ENCODE measurements around the gene ARHGAP18.
A peak's percentile ranks its signal among the peaks of the same experiment; 100 is the strongest.

The ARHGAP18 gene, protein sequence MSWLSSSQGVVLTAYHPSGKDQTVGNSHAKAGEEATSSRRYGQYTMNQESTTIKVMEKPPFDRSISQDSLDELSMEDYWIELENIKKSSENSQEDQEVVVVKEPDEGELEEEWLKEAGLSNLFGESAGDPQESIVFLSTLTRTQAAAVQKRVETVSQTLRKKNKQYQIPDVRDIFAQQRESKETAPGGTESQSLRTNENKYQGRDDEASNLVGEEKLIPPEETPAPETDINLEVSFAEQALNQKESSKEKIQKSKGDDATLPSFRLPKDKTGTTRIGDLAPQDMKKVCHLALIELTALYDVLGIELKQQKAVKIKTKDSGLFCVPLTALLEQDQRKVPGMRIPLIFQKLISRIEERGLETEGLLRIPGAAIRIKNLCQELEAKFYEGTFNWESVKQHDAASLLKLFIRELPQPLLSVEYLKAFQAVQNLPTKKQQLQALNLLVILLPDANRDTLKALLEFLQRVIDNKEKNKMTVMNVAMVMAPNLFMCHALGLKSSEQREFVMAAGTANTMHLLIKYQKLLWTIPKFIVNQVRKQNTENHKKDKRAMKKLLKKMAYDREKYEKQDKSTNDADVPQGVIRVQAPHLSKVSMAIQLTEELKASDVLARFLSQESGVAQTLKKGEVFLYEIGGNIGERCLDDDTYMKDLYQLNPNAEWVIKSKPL

DNA sequence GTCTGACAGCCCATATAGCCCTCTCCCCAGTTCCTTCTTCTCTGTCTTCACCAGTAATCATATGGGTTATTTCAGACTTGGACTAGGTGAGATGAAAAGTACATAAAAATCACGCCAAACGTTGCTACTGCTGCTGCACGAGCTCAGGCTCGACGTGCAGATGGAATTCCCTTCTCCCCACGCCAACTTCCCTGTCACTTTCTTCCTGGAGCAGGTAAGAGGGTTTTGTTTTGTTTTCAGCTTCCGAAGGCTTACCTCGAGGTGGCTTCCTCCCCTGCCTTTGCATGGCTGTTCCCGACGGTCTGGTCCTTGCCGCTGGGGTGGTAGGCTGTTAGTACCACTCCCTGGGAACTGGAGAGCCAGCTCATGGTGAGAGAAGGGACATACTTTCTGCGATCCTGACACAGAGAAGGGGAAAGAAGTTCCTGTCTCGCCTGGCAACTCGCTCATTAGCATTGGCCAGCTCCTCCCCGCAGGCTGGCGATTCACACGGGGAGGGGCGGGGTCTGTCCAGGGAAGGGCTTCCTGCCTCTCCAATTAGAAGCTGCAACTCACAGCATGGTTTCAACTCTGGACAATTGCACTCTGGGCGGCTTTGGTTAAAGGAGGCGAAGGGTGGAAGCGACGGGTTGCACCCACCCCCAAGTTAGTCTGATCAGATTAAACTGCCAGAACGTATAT lies at the start of gene ARHGAP18:
TSS of gene ARHGAP18 (minus strand) at position 409 of the 681 bp plus-strand sequence. CDS start at position 368, 41 bp downstream.
- DNase-seq, result peak; percentile 73

DNA sequence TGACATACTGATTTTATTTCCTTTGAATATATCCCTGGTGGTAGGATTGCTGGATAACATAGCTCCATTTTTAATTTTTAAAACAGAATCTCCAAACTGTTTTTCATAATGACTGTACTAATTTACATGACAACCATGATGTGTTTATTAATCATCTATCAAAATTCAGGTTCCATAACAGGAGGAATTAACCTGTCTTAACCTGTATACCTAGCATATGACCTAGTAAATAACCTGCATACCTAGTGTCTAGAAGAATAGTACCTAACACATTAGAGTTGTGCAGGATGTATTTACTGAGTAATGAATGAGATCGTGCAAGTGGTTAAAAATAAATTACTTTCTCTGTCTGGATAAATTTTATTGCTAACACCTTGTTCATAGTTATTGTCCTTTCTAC lies 45.8 kb upstream of the ARHGAP18 start:
- no peak for DNase-seq

DNA sequence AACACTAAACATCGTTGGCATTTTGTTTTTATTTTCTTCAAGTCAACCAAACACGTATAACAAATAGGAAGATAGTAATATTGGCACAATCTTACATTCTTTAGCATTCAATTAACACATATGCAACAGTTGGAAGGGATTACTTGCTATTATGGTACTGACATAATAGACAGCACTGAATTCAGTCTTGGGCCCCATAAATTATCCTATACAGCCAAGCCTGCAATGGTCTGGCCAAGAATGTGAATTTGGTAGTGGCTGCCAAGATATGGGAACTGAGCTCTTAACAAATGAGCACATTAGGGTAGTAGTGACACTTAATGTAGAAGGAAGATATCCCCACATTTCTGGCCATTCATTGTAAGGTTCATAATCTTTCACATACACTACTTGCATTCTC lies 44.8 kb upstream of the ARHGAP18 start:
- DNase-seq, result no peak

DNA sequence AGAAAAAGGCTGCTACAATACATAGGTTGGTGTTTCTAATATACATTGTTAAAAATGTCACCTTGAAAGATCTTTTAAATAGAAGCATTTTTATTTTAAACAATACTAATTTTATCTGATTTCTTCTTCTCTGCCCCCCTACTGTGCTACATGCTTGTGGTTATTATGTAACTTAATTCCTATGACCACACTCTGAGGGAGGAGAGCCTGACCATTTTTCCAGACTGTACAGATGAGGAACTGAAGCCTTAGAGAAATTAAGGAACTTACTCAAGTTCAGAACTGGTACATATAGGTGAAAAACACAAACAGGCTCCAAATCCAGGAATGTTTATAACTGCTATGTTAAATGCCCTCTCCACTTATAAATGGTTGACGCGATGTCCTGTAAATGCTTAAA lies 43.4 kb upstream of the ARHGAP18 start:
- no peak for DNase-seq

DNA sequence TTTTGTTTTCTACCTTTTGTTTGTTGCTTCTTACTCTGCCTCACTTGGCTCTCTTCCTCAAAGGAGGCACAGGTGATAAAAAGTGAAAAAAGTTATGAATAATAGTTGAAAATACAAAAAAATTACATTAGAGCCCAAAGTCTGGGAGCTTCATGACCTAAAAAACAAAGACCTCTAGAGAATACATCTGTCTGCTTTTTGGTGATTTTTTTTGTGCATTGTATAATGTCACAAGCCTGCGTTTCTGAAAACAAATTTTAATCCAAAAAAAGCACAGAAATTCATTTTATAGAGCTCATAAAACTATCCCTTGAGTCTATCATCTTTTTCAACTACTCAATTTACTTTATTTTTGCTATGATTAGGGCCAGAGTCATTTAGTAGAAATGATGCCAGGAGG lies 41.4 kb upstream of the ARHGAP18 start:
- DNase-seq, result no peak

DNA sequence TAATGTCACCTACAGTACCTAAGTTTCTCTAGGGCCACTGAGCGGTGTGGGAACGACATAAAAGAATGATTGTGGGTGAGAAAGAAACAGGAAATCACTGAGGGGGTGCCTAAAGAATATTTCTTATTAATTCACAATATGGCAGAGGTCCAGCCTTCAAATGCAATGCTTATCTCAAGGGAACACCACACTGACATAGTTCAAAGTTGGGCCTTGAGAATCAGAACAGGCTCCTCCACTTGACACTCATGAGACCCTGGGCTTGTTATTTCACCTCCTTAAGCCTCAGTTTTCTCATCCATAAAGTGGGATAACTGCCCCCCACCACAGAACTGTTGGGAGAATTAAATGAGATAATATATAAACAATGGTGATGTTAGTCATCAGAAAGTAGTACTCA lies 40.4 kb upstream of the ARHGAP18 start:
- DNase-seq, result no peak

DNA sequence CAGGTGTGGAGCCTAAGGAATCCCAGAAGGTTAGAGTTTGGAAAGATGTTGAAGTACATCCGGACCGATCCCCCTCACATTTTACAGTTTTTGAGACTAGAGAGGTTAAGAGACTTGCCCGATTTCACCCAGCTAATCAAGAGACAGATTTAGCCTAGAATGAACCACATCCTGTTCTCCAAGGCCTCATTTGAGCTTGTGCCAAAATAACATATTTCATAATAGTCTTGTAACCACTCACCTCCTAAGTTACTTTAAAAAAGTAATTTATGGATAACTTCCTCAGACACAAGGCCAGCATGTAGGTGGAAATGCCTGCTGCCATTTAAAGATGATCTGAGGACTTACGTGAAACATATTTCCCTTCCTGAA lies 39.8 kb upstream of the ARHGAP18 start:
- DNase-seq, result no peak

DNA sequence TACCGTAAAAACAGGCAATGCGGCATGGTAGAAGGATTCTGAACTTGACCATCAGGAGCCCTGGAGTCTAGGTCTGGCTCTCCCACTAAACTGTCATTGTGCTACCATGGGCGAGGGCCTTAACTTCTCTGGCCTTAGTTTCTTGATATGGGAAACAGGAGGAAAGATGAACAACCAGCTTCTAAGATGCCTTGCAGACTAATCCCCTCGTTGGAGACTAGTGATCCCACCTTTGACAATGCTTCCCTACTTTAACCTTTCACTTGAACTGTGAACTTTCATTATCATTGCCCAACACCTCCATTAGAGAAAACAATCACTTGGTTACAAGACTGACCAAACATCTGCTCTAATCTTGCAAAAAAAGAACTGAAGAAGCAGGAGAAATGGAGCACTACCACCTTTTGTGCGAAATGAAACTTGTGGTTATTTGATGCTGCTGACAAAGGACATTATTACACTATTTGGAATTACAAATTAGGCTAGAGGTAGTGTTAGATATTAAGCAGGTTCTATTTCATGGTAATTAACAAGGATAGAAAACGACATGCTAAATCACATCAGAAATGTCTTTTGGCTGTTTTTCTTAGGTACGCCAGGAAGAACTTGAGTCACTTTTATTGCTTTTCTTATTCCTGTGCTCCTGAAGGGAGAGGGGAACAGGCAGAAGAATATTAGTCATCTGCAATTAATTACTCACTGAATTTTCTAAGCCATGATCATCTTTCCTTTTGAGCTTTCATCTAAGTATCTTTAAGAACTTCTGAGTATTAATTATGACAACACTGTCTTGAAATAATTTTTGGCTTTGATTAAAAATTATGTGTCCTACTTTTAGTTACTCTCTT lies 39.1 kb upstream of the ARHGAP18 start:
- DNase-seq, result no peak

DNA sequence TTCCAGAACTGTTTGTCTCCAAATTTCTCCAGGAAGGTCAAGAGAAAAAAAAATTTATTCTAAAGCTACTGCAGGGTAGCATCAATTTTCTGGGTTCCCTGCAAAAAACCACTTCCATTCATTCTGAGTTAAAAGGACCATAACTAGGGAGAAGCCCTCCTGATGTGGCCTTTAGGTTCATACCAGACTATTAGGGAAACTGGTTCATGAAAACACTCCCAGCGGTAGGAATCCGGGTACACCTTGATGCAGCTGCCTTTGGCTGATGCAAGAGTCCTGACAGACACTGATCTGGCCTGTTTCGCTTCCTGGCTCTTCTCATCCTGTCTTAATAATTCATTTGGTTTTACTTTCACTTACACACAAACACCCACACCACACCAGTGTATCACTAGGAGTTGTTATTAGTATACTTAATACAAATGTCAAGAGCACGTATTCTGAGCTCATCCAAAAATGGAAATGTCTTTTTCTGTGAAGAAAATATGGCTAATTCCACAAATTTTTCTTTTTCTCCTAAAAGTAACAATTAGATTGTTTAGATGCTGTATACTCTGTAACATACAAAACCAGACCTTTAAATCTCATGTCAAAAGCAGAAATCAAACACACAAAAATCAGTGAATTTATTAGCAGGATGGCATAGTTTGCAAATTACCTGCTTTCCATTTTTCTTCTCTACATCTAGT lies 38.4 kb upstream of the ARHGAP18 start:
- peak; percentile 73 for DNase-seq

DNA sequence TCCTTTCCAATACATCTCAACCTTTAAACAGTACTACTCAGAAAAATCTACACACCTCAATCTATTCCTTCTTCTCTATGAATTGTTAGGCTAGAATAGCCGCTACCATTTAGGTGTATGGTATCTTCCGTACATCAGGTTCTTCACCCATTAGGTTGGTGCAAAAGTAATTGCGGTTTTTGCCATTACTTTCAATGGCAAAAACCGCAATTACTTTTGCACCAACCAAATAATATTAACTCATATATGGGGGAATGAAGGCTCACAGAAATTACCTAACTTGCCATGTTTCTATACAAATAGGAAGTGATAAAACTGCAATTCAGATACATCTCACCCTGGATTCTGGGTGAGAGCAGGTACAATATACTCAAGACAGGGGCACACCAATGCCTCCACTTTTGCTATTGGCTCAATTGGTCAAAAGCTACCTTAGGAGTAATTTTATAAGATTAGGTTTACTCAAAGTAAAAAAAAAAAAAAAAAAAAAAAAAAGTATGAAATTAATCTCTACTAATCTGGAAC lies 37.7 kb upstream of the ARHGAP18 start:
- DNase-seq, result no peak

DNA sequence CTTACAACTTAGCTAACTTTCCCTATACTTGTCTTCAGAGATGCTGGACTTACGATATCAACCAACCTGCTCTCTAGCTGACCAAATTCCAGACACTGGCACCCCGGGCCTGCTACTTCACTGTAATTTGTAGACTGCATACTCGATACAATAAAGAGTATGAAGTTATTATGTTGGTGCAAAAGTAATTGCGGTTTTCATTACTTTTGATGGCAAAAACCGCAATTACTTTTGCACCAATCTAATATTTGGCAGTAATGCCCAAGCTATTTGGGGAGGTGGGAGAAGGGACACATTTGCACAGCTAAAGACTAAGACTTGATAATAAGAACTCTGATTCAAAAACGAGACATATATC lies 34.9 kb upstream of the ARHGAP18 start:
- DNase-seq, result no peak

DNA sequence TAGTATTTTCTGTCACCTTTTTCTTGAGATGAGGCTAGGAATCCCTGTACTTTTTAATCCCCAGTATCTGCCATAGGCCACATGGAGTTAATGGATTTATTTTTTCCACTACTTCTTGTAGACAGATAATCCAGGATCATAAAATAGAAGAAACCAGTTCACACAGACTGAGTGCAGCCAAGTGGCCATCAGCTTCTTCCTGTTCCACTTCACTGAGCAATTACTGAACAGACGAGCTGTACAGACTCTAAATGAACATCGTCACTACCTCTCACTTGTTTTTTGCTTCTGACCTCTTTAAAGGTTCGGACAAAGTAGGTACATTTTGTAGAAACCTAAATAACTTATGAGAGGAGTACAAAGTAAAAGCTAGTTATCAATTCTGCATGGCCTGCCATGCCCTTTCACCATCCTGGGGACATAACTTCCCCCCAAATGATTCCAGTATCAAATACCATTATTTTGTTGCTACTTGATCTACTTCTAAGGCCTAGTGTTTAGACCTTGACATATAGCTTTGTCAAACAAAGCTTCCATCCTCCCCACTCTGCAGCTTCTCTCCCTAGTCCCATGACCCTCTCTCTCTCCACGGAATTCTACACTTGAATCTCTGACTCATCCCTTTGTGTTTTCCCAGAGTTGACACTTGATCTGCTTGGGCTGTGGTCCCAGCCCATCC lies 34.4 kb upstream of the ARHGAP18 start:
- DNase-seq, result no peak

DNA sequence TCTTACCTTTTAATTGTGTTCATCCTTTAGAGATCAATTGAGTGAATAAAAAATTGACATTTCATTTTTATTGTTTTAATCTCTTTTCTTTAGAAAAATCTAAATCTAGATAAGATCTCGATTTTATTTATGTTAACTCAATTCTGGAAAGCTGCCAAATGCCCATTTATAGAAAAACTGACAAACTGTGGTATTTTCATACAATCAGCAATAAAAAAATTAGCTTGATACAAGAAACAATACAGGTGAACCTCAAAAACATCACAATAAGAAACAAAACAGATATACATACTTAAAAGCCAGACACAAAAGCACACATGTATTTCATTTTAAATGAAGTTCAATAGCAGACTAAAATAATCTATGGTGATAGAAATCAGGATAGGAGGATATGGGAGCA lies 30.0 kb upstream of the ARHGAP18 start:
- DNase-seq, result no peak

DNA sequence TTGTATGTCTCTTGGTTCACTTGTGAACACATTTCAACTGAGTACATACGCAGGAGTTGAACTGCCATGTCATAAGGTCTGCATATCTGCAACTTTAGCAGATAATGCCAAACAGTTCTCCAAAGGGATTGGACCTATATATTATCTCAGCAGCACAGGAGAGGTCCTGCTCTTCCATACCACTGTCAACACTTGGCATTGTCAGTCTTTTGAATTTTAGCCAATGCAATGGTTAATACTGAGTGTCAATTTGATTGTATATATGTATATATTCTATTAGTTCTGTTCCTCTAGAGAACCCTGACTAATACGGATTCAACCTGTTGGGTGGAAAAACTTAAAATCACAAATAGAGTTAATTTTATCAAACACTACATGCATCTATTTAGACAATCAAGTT lies 26.1 kb upstream of the ARHGAP18 start:
- DNase-seq, result no peak

DNA sequence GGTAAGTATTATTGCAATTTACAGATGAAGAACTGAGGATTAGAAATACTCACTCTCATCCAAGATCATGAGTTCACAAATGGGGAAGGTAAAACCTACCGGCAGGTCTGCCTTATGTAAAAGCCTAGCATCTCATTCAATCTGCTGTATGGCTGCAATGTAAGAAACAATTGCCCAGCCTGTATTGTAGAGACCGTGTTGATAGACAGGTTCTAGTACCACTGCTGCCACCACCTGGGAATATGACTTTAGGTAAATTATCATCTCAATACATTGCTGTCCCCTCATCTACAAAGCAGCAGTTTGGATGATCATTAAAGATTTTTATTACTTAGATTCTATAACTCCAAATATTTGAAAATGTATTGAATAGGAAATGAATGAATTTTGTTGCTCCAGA lies 23.3 kb upstream of the ARHGAP18 start:
- DNase-seq, result no peak

DNA sequence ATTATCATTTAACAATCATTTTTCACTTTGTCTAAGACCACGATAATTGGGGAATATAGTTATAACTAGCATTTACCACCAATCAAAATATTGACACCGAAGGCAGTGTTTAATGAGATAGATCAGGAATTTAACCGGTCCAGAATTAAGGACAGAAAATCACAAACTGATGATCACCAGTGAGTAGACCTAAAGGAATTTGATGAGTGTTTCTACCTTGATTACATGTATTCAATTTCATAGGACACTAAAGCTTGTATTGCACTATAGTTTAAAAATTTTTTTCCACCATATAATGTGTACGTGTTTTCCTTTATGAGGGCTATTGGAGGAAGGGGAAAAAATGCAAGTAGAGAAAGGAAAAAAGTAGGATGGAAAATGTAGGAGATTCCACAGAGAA lies 22.6 kb upstream of the ARHGAP18 start:
- no peak for DNase-seq

DNA sequence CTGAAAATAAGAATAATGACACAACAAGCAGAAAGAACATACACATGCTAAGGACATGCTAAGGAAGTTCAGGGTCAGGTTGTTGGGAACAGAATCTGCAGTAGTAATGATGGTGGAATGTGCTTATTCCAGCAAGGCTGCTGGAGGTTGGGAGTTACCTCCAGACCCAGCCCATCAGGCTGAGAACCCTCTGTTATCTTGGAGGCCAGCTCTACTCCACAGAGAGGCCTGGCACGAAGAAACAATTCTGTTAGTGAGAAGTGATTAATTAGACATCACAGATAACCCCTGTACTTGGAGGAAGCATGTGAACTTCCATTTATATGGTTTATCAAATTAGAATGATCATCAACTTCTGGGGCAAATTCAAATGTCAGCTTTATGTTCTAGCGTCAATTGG lies 22.1 kb upstream of the ARHGAP18 start:
- DNase-seq, result no peak

DNA sequence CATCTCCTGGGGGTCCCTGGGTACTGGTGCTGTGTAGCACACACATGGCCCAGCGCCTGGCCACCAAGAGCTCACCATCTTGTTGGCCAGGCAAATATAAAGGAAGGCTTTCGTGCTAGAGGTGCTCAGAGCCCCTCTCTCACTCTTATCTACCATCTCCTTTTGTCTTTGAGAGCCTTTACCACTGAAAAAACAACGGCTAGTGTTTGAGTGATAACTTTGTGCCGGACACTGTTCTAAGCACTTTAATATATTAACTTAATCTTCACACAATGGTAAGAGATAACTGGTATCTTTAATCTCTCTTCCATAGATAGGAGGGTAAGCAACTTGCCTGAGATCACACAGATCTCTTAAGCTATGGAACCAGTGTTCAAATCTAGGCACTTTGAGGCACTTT lies 21.5 kb upstream of the ARHGAP18 start:
- DNase-seq, result no peak

DNA sequence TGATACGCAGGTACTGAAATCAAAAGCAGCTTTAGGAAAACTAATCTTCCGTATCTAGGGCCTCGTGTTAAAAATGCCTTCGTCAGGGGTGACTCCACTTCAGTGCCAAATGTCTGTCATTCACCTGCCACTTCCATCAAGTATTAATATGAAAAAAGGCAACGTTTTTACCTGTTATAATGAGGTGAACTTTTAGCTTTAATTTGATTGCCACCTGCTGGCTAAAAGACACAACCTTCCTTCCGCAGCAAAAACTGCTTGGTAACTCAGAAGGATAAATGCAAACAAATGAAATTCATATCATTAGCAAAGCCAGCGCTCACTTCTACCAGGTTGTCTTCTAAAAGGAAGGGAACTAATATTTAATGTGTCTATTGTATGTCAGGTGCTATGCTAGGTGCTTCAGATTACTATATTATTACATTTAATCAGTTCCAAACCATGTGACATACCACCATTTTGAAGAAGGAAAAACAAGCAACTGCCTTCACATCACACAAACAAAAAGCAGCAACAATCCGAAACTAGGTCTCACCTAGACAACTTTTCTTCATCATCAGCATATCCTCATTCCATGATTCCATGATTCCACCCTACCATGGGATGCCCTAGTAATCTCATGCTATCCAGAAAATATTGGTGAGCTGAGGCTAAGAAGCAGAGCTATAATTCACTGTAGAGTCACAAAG lies 20.6 kb upstream of the ARHGAP18 start:
- DNase-seq, result peak; percentile 28

DNA sequence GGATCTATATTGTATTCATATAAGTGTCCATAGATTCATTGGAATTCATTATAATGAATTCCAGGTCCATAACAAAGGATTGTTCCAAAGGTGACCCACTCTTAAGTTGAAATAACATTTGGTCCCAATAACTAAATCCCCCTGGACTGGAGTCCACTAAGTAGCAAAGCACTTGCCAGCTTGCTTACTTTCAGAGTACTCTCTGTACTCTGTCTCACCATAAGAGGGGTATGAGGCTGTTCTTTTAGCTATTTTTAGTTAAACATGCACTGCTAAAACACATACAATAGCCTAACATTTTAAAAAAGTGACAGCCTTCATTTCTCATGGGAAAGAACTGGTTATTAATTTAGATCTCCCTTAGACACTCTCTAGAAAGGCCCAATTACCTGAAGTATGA lies 16.7 kb upstream of the ARHGAP18 start:
- DNase-seq, result no peak

DNA sequence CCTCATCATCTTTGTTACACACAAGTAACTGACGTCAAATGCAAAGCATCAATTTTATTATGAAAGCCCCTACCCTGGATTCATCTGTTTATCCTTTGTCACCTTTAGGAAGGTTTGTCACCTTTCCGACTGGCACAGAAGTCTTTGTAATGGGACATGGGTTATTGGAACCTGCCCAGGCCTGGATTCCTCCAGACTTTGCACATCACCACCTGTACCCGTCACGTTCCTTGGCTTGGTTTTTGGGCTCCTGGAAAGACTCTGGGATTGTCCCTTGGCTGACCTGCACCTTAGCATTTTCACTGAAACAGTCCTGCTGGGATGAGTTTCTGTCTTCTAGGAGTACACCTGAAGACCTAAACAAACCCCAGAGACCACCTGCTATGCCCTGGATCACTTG lies 15.4 kb upstream of the ARHGAP18 start:
- no peak for DNase-seq

Data from stimulated activated CD4-positive, alpha-beta T cell treated with anti-CD3 and anti-CD28 coated beads, Interleukin-4, amount 100 ng/mL, for 24 hours (primary cell).